TTC549 (cell line): ENCODE measurements around the gene SBNO1.
"Not testable (repeated sequence)": the region's sequence is repeated elsewhere in the genome, so short reads cannot be mapped to it uniquely, and the experiment has no call there.

ENCODE experiments used
- FAIRE-seq: peaks from 2 replicates; lab custom pipeline; 2012; peaks lifted over from hg19 to GRCh38; lab: Jason Lieb, UNC

Gene SBNO1

GRCh38 chr12:123248129-123248528, 116.5 kb downstream of the SBNO1 start:
- FAIRE-seq = not testable (repeated sequence)

GRCh38 chr12:123245678-123246077, 119.0 kb downstream of the SBNO1 start:
- no peak for FAIRE-seq

GRCh38 chr12:123243671-123244262, 120.9 kb downstream of the SBNO1 start:
- FAIRE-seq = no peak

DNA sequence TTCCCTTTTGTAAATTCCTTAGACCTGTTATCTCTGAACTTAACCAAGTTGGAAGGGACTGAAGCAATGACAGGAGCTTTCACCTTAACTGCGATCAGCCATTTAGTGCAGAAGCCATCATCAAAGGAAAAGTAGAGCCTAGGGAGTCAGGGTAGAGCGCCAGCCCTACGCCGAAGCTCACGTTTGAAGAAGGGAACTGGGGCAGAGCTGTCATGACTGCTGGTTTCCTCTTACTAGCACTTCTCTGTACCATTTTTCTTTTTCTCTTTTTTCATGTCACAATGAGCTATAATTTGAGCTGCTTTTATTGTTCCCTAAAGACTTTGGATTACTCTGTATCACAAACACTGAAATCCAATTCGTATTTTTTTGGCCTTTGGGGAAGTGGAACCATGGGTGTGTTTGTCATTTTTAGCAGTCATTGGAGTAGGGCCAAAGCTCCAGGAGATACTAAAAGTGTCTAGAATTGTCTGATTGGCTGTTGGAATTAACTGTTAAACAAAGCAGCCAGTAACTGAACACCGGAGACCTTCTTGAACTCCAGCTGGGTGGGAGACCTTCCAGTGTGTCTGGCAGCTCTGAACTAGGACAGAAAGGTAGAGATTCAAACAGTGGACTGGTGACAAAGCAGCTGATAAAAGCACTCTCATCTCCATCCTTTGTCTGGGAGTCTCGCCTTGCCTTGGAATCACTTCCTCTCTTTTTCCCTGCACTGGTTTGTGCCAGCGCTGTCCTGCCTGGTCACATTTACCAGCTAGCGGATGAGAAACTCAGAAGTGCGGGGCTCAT, 122.3 kb downstream of the SBNO1 start:
- FAIRE-seq = no peak
